SHP77 treated with DMSO at 0.1 percent for 48 hours (cell line): ENCODE results near the gene MICALL1.
"Not testable (repeated sequence)": the region's sequence is repeated elsewhere in the genome, so short reads cannot be mapped to it uniquely, and the experiment has no call there.

ENCODE experiments used
- DNase-seq: peaks from one replicate; lab custom pipeline; 2025; lab: John Stamatoyannopoulos, UW

The MICALL1 gene

DNA sequence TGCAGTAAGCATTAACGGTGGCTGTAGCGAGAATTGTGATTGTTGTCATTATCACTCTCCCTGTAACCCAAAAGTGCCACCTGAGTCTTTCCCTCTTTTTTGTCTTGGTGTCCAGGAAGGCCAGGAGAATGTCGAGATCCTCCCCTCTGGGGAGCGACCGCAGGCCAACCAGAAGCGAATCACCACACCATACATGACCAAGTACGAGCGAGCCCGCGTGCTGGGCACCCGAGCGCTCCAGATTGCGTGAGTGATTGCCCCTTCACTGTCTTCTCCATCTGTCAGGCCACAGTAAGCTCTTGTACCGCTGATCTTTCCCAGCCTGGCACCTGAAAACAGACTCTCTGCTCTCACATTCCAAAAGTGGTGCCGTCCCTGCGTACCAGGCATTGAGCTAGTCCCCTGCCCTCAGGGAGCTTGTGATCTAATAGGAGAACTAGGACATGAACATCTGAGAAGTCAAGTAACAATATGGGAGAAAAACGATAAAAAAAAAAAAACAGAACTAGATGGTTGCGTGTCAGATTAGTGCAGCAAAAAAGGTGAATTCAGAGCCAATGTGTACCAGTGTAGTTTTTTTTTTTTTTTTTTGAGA, 53.2 kb downstream of the MICALL1 start:
- DNase-seq: no peak

DNA sequence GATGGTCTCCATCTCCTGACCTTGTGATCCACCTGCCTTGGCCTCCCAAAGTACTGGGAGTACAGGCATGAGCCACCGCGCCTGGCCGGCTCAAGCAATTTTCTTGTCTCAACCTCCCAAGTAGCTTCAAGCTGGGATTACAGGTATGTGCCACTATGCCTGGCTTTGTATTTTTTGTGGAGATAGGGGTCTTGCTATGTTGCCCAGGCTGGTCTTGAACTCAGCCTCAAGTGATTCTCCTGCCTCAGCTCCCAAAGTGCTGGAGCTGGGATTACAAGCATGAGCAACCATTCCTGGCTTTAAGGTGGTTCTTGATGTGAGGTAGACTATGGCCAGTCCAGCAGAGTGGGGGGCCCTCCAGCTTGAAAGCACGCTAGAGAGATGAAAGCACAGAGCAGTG, 55.0 kb downstream of the MICALL1 start:
- no peak for DNase-seq

DNA sequence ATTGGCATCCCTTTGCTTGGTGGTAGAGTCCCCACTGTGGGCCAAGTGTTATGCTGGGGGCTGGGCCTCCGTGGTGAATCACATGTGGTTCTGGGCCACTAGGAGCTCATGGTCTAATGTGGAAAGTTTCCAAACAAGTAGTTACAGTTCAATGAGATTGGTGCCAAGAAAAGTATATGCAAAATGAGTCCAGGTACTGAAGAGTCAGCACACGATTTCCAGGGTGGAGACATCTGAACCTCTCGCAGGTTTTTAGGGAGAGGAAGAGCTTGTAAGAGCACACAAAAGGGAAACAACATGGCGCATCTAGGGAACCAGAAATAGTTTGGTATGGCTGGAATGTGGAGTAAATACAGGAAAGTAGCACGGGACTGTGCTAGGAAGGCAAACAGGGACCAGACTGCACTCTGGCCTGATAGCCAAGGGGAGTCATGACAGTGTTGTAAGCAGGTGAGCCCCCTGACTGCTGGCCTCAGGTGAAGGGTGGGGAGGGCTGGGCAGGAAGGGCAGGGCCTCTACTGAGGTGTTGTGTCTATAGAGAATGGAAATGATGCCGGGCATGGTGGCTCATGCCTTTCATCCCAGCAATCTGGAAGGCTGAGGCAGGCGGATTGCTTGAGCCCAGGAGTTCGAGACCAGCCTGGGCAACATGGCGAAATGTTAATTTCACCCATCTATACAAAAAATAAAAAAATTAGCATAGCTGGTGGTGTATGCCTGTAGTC, 60.0 kb downstream of the MICALL1 start:
- DNase-seq: no peak

DNA sequence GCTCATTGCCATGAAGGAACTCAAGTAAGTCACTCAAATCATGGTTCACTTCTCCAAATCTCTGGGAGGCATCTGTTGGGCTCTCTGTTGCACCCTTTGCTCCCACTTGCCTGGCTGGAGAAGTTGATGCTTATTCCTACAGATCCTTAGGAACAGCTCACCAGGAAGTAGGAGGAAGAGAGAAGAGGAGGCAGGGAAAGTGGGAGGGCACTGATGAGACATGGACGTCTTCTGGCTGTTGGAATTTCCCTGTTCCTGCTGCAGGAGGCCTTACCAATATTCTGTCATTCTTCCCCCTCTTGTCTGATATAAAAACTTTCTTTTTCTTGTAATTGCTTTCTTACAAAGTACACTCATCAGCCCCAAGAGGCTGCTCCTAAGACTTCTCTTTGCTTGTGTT, 61.0 kb downstream of the MICALL1 start:
- no peak for DNase-seq

DNA sequence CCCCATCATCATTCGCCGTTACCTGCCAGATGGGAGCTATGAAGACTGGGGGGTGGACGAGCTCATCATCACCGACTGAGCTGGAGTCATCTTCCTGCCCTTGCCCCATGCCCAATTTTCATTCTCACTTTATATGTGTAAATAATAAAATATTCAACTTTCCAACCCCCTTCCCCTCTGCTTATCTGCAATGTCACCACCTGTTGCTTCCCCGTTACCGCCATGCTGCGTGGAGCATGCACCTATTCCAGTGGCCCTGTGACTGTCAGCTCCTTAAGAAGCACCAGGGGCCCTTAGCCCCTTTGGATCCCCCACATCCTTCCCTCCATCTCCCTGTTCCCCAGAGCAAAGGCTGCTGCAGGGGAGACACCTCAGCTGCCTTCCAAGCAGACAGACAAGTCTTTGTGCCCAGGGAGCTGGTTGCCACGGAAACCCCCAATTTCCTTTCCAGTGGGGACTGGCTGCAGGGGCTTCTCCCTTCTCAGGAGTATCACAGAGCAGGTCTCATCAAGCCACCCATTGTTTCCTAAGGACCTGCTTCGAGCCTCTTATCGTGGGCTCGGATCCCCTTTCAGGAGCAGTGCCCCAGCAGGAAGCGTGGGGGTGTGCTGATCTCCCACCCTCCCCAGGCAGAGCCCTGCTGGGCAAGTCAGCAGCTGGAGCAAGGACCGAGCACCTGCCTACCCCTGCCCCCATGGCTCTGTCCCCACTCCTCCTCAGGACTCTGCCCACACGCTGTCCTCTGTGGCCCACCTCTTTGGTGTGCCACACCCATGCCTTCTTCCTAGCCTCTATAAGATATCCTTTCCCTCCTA, 61.7 kb downstream of the MICALL1 start:
- DNase-seq: no peak

DNA sequence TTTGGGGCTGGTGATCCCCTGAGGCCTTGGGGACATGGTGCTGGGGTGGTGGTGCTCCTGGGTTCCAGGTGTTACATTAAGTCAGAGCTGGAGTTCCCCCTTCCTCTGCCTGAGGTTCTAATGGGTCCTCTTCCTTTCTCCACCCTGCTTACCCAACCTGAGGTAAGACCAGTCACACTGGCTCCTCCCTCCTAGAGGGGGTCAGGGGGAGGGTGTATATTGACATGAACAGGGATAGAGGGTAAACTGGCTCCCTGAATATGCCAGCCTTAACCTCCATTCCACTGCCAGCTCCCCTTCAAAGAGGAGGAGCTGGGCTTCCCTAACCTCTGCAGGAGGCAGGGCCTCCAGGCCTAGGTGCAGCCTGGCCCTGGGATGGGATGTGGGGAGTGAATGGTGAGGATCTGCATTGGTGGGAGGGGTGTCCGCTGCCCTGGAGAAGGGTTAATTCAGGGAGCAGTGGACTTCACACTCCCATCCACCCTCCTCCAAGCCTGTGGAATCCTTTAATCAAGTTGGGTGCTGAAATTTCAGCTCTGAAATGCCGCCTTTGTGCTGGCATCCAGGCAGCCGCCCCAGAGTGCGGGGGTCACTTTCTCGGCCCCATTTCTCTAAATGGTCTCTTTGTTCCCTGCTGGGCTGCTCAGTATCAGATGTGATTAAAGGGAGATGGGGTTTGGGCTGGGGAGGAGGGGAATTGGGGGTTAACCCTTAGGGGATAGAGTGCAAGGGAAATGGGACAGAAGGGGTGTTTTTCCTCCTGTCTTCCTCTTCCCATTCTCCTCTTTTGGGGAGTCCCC, 62.6 kb downstream of the MICALL1 start:
- no peak for DNase-seq

DNA sequence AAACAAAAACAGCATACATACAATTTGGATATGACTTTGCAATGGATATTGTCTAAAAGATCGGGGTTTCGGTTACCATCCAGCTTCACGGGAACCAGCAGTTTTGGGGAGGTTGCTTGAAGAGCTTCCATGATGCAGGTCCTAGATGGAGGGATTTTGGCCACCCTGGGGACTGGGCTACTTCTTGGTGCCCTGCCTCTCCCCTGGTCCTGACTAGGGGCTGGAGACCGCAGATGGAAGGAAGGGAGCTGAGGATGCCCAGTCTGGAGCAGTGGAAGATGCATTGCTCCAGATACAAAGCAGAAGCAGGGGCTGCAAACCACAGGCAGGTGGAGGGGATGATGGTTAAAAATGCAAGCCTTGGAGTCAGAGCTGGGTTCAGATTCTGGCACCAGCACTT, 64.8 kb downstream of the MICALL1 start:
- no peak for DNase-seq

DNA sequence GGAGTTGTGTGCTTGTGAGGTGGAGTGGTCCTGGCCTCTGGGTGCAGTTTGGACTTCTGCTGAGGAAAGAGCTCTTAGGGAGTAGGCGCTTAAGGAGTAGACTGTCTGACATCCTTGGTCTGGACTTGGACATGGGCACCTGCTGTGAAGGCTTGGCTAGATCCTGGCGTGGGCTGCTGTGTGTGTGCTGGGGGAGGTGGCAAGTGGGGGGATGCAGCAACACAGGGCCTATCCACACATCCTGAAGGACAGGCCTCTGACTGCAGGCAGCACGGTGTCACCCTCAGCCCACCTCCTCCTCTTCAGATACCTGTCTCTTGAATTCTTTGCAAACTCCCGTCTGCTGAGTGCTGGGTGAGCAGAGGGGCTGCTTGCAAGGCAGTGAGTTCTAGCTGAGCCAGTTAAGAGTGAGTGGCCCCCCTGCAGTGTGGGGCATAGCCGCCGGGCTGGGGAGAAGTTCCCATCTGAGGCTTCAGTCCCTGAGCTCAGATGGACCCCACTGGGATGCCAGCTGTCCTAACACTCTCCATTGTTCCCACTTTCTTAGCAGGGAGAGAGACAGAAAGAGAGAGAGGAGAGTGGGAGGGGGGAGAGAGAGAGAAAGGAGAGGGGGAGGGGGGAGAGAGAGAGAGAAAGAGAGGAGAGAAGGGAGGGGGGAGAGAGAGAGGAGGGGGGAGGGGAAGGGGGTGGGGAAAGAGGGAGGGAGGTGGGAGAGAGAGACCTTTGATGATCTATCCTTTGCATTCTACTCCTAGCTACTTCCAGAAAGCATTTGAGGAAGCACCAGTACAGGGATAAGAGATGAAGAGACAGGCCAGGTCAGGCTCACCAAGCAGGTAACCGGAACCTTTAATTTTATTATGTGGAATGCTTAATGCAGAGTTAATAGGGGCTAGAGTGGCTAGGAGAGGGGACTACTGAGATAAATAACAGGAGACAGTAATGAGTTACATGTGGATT, 65.7 kb downstream of the MICALL1 start:
- no peak for DNase-seq

DNA sequence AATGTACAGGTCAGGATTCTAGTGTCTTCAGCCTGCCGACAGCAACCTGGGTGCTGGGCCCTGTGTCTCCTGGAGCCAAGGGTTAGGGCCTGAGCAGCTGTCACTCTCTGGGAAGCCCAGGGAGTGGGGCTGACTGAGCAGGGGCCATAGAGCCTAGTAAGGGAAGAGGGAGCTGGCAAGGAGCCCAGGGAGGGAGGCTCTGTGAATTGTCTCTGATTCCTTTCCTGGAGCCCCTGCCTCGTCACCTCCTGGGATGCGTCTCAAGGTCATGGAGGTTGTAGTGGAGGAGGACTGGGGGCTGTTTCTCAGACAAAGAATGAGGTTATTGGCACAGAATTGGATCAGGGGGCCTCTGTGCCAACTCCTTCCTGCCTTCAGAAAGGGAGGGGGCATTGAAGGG, 66.4 kb downstream of the MICALL1 start:
- no peak for DNase-seq

DNA sequence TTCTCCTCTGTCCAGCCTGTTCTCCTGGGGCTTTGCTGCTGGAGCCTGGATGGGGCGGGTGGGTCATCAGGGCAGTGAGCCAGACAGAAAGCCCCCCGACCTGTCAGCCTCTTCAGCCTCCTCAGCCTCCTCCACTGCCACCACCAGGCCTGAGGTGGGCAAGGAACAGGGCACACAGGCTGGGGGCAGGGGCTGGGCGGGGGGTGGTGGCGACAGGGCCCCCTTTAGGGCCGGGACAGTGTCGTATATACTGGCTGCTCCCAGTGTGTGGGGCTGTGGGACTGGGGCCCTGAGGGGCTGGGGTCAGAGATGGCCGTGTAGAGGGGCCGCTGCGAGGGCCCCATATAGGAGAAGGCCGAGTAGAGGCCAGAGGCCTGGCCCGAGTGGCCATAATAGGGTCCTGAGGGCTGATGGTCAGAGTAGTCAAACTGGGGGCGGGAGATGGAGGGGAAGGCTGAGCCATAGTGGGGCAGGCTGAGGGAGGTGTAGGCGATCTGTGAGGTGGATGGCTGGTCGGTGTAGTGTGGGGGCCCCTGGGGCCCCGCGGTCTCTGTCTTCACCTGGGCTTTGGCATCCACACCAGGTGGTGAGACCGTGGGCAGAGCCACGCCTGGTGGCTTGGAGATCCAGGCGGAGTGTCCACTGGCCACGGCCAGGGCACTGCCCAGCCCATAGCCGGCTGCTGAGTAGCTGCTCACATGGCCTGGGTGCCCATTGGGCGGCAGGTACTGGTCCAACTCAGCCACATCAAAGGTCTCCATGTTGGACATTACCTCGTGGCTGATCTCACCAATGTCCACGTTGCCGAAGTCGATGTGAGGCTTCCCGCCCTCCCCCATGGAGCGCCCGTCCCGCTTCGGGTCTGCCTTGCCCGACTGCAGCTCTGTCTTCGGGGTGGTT, 67.4 kb downstream of the MICALL1 start:
- no peak for DNase-seq

DNA sequence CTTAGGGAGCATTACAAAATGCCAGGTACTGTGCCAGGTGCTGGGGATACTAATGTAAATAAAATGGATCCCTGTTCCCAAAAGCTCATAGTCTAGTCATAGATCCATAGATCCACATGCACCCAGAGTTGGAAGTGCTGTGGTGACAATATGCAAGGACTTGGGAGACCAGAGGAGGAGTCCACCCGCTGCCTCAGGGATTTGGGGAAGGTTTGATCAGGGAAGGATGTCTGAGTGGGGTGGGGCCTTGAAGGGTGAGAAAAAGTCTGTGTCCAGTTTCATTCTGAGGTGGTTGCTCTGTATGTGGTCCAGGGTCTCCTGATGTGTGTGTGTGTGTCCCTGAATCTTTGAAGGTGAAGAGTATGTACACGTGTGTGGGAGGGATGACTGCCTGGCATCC, 69.1 kb downstream of the MICALL1 start:
- DNase-seq: no peak

DNA sequence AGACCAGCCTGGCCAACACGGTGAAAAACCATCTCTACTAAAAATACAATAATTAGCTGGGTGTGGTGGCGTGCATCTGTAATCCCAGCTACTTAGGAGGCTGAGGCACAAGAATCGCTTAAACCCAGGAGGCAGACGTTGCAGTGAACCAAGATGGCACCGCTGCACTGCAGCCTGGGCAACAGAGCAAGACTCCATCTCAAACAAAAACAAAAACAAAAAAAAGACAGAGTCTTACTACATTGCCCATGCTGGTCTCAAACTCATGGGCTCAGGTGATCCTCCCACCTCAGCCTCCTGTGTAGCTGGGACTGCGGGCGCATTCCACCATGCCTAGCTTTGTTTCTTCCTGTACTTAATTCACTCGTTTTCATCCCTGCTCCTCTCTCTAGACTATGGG, 69.9 kb downstream of the MICALL1 start:
- not testable (repeated sequence) for DNase-seq

DNA sequence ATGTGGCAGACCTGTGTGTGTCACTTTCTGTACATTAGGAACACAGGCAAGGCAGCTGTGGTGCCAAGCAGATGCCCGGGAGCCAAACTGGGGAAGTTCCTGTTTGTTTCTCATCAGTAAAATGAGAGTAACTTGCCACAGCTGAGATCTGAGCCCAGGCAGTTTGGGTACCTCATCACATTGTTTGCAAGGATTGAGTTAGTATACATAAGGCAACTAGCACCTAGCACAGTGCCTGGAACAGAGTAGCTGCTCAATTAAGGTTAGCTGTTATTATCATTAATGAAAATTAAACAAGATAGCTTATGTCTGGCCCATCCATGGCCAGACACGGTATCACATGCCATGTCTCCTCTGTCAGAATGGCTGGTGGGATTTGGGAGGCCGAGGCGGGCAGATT, 70.5 kb downstream of the MICALL1 start:
- DNase-seq: no peak

DNA sequence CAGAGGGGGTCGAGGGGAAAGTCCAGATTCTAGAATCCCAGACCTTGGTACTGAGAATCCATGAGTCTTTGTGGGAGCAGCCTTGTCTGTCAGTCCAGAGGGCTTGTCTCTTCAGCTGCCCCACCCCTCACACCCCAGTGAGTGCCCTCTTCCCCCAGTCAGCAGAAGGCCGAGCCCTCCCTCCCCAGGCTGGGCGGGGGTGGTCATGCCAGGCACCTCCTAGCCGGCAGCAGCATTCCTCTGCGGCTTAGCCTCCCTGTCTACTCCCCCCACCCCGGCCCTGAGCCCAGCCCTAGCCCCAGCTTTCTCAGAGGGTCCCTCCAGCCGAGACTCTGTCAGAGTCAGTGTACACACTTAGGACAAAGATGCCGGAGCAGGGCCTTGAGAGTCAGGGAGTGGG, 73.7 kb downstream of the MICALL1 start:
- no peak for DNase-seq

DNA sequence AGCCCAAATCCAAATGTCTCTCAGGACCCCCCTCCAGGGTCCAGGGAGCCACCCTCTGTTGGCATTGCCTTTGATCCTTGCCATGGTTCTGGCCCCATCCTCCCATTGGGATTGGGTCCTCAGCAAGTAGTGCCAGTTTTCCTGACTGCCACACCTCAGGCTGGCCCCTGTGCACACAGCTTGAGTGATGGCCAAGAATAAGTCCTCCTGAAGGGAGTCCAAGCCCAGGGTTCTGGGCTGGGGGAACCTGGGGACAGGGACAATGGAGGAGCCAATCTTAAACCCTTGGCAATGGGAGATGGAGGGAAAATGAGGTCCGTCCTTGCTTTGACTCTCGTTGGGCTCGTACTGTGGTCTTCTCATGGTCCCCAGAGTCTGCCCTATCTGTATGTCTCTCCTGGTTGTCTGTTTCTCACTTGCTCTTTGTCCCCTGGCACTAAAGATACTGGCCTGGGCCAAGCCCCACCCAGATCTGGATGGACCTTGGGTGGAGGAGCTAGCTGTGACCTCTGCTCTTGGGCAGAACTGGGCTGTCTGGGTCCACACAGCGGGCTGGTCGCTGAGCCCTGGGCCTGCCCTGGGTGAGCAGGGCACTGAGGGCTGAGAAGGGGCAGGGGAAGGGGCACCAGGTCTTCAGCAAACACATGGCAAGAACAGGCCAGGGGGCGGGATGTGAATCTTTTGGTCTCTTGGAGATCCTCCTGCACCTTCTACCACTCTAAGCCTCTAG, 75.3 kb downstream of the MICALL1 start:
- no peak for DNase-seq

DNA sequence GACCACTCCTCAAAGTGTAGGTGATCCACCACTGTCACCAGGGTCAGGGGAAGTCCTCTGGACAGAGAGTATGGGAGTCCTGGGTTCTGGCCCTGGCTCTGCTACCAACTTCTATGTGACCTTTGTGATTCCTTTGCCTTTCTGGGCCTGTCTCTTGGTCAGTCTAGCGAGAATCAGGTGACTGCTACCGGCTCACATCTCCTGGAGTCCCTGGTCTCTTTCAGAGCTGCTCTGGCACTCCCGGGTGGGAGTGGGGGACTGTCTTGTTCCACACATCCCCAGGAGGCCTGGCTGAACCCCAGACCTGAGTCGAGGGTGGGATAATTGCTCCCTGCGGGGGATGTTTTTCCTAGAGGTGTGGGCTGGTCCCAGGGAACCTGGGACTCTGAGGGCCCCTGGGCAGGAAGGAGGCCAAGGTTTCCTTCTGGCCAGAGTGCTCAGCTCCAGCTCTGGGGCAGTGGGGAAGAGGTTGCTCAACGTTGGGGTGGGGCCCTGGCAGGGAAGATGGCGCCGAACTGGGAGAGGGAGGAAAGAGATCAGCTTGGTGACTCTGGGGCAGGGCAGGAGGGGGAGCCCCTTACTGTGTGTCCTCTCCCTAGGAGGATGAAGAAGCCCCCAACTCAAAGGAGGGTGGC, 76.2 kb downstream of the MICALL1 start:
- no peak for DNase-seq

DNA sequence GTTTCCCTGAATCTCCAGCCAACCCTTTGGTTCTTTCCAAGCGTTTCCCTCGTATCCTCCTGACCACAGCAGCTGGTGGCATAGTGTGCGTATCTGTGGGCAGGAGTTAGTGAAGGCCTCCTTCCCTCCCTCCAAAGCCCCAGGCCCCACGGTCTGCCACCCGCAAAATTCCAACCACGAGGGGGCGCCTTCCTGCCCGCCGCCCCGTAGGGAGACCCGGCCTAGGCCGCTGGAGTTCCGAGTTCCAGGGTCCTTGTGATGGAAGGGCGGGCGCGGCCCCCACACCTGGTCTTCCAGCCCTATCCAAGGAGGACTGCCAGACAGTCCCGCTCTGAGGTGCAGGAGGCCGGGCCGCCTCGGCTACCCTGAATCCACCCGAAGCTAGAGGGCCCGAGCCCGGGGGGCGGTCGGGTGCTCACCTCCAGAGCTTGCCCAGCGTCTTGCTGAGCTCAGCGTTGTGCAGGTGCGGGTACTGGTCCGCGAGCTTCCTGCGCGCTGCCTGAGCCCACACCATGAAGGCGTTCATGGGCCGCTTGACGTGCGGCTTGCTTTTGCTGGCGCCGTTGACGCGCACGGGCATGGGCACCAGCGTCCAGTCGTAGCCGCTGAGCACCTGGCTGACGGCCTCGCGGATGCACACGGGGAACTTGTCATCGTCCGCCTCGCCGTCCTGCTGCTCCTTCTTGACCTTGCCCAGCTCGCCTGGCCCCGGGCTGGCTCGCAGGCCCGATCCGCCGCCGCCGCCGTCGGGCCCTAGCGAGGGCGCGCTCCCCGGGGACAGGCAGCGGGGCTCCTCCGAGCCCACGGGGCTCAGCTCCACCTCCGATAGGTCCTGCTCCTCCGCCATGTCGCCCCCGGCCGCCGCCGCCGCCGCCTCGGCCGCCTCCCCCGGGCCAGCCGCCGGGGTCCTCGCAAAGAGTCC, 77.1 kb downstream of the MICALL1 start:
- no peak for DNase-seq
